Measurements from ENCODE around the gene UBE2L3. TPM values are rescaled to one million over a fixed set of nuclear protein-coding genes. Genes with fewer than 3 reads are reported as not detected.
"Not testable (repeated sequence)": the region's sequence is repeated elsewhere in the genome, so short reads cannot be mapped to it uniquely, and the experiment has no call there.

UBE2L3 gene
- polyA plus RNA-seq, 2 of the 4 experiments (the other 2 are of a cell fraction), result 54.9 to 55.6 TPM

DNA sequence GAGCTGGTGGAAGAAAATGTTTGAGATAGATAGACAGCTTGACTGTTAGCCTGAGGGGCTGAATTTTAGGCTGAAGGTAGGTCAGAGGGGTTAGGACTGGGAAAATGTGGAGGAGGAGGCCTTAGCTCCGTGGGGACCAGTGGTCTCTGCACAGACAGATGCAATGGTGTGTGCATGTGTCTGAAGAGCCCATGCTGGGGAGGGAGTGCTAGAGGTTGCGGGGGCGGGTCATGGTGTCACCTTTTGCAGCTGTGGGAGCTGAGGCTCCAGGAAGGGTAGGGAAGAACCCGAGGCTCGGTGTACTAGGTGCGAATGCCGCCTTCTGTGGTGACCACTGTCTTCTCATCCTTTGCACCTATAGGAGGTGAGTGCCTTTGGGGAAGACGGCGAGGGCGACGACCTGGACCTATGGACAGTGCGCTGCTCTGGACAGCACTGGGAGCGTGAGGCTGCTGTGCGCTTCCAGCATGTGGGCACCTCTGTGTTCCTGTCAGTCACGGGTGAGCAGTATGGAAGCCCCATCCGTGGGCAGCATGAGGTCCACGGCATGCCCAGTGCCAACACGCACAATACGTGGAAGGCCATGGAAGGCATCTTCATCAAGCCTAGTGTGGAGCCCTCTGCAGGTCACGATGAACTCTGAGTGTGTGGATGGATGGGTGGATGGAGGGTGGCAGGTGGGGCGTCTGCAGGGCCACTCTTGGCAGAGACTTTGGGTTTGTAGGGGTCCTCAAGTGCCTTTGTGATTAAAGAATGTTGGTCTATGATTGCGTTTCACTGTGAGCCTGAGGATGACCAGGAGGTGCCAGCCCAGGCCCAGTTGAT is 76.2 kb downstream of the UBE2L3 start:
- FAIRE-seq, result no peak
- Histone ChIP-seq H3K27ac (no peak overlapping the region), H3K4me1 (peaks cover 10% of the 10 kb centered on the region; the same call in 2 of the 3 replicates), H3K9me3 (no peaks in the 10 kb centered on the region), H3K4me3 (no peak overlapping the region; the same call in 2 of the 3 replicates), H3K4me2 (peak overlapping the region; percentile 95)
- ATAC-seq, result no peak
- CTCF ChIA-PET, result interaction anchor here (0.7 to 6.5 kb wide), 13 partner anchors 9 to 51 kb away, joined by 3 to 133 read pairs (median 5); partner anchors contain the start of genes CCDC116 and YDJC
- POLR2A ChIA-PET, result interaction anchor here (1.6 kb wide), 1 partner anchor 13 kb away, joined by 7 read pairs; no protein-coding TSS in a partner anchor
- DNase-seq (ENCODE audit: low read depth in 1 of 2, low spot score in 1 of 2), result no peak
- WGBS (ENCODE audit: missing lambda C conversion rate), result 91% methylated on average over 18 of the region's 22 CpGs
- TF ChIP-seq MYC (IDR thresholded peaks at IDR 0.05; ENCODE audit: borderline replicate concordance, low read length) (no peak), HOXB5 (CRISPR knock-in tag; IDR thresholded peaks at IDR 0.05) (no peak), ZC3H11A (IDR thresholded peaks at IDR 0.05) (no peak), RCOR1 (IDR thresholded peaks at IDR 0.05; ENCODE audit: low read depth, low read length) (no peak), JUNB (IDR thresholded peaks at IDR 0.05) (no peak), HOXB13 (CRISPR knock-in tag; IDR thresholded peaks at IDR 0.05; ENCODE audit: low read depth) (no peak), RFX5 (IDR thresholded peaks at IDR 0.05) (no peak), CBX8 (IDR thresholded peaks at IDR 0.05) (no peak), HEYL (CRISPR knock-in tag; IDR thresholded peaks at IDR 0.05) (no peak), ZSCAN20 (CRISPR knock-in tag; IDR thresholded peaks at IDR 0.05) (no peak), CHD2 (IDR thresholded peaks at IDR 0.05; ENCODE audit: low read length, partially characterized antibody) (no peak), TFCP2L1 (CRISPR knock-in tag; IDR thresholded peaks at IDR 0.05) (no peak), MAX (IDR thresholded peaks at IDR 0.05) (no peak), BHLHE40 (IDR thresholded peaks at IDR 0.05; ENCODE audit: low read depth, low read length) (no peak), CHD4 (IDR thresholded peaks at IDR 0.05; ENCODE audit: borderline replicate concordance) (no peak), PHF8 (IDR thresholded peaks at IDR 0.05; ENCODE audit: borderline replicate concordance, low read depth) (no peak)
- TF ChIP-seq, protein P1, sequence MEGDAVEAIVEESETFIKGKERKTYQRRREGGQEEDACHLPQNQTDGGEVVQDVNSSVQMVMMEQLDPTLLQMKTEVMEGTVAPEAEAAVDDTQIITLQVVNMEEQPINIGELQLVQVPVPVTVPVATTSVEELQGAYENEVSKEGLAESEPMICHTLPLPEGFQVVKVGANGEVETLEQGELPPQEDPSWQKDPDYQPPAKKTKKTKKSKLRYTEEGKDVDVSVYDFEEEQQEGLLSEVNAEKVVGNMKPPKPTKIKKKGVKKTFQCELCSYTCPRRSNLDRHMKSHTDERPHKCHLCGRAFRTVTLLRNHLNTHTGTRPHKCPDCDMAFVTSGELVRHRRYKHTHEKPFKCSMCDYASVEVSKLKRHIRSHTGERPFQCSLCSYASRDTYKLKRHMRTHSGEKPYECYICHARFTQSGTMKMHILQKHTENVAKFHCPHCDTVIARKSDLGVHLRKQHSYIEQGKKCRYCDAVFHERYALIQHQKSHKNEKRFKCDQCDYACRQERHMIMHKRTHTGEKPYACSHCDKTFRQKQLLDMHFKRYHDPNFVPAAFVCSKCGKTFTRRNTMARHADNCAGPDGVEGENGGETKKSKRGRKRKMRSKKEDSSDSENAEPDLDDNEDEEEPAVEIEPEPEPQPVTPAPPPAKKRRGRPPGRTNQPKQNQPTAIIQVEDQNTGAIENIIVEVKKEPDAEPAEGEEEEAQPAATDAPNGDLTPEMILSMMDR (IDR thresholded peaks at IDR 0.05), result no peak
- TF ChIP-seq, protein P2, sequence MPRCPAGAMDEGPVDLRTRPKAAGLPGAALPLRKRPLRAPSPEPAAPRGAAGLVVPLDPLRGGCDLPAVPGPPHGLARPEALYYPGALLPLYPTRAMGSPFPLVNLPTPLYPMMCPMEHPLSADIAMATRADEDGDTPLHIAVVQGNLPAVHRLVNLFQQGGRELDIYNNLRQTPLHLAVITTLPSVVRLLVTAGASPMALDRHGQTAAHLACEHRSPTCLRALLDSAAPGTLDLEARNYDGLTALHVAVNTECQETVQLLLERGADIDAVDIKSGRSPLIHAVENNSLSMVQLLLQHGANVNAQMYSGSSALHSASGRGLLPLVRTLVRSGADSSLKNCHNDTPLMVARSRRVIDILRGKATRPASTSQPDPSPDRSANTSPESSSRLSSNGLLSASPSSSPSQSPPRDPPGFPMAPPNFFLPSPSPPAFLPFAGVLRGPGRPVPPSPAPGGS (IDR thresholded peaks at IDR 0.05), result no peak

DNA sequence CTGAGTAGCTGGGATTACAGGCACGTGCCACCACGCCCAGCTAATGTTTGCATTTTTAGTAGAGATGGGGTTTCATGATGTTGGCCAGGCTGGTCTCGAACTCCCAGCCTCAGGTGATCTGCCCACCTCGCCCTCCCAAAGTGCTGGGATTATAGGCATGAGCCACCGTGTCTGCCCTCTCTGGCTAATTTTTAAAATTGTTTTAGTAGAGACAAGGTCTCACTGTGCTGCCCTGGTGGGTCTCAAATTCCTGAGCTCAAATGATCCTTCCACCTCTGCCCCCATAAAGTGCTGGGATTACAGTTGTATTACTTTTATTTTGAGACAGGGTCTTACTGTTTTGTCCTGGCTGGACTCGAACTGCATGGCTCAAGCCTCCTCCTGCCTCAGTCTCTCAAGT is 78.0 kb downstream of the UBE2L3 start:
- H3K4me1 ChIP-seq, result peaks cover 10% of the 10 kb centered on the region; the same call in 2 of the 3 replicates
- H3K4me3 ChIP-seq; POLR2A ChIA-PET; ATAC-seq; DNase-seq (ENCODE audit: low read depth in 1 of 2, low spot score in 1 of 2); FAIRE-seq; H3K27ac ChIP-seq; H3K4me2 ChIP-seq; H3K9me3 ChIP-seq: not testable (repeated sequence)
- CTCF ChIA-PET, result interaction anchor here (0.6 to 4.1 kb wide), 8 partner anchors 10 to 416 kb away, joined by 3 to 35 read pairs (median 6); partner anchors contain the start of gene YDJC
- 62% methylated on average over 6 of the region's 6 CpGs for WGBS (ENCODE audit: missing lambda C conversion rate)

Measured in A549 (cell line).